K562 (cell line): Measurements from ENCODE around the gene FOXK2. TPM values are rescaled to one million over a fixed set of nuclear protein-coding genes. Genes with fewer than 3 reads are reported as not detected.
"Not testable (repeated sequence)": the region's sequence is repeated elsewhere in the genome, so short reads cannot be mapped to it uniquely, and the experiment has no call there.

Source experiments
- ATAC-seq: fragments of 200-7000 bp; cut with Tn5 transposase; 3 replicates; pipeline ENCODE4 v1.9.1; 2020; ENCODE audit warnings: moderate library complexity
- BruUV-seq: library from RNA; stranded (reverse); fragments of 400-500 nt; replicated peaks from 2 replicates; lab custom pipeline; 2021; lab: Mats Ljungman, UMichigan
- CTCF ChIA-PET: fragments of 300-600 bp; formaldehyde crosslinking; extraction: SDS; loops from one replicate; lab custom pipeline; 2021; ENCODE audit warnings: low intra/inter-chr PET ratio; lab: Yijun Ruan, JAX
- POLR2A ChIA-PET: fragments of 300-600, 350-650 bp; sonication (Branson Sonifier 250); formaldehyde crosslinking; extraction: SDS; loops from one replicate; lab custom pipeline; 2021; ENCODE audit warnings: antibody characterized with exemption, inconsistent platforms; lab: Yijun Ruan, JAX
- DNase-seq, 4 experiments: peaks; one replicate each; pipeline versions ENCODE4 v3.0.0 to v3.0.0-alpha.2; 2011 to 2018; ENCODE audit warnings: low spot score in 3 of 4, mixed read lengths in 3 of 4; ENCODE audit errors: extremely low read depth in 1 of 4
- FAIRE-seq: peaks from 2 replicates; lab custom pipeline; 2011; peaks lifted over from hg19 to GRCh38; lab: Jason Lieb, UNC
- H2AFZ ChIP-seq: 2 replicates; pipeline ENCODE4 v1.6.0; 2011; ENCODE audit warnings: low read depth, low read length, control low read depth, inconsistent platforms
- H3K27ac ChIP-seq: fragments of 200-600 bp; 3 replicates; pipeline ENCODE4 v1.8.0; 2011; ENCODE audit warnings: low read depth, mild to moderate bottlenecking, control low read depth, inconsistent platforms, low read length, moderate library complexity, mixed read lengths; ENCODE audit errors: extremely low read depth
- H3K27me3 ChIP-seq, 2 experiments: fragments of 300-600 bp in 1 of 2; 2 replicates in 1 of 2; 3 replicates in 1 of 2; pipeline versions ENCODE4 v1.6.0 to v1.8.0; 2011; ENCODE audit warnings: inconsistent platforms in 2 of 2, low read length in 2 of 2, mild to moderate bottlenecking in 1 of 2, mixed read lengths in 1 of 2, moderate library complexity in 1 of 2; ENCODE audit not compliant: control insufficient read depth in 2 of 2, insufficient read depth in 2 of 2
- H3K36me3 ChIP-seq: fragments of 300-600 bp; 3 replicates; pipeline ENCODE4 v1.8.0; 2011; ENCODE audit warnings: mild to moderate bottlenecking, low read length, inconsistent platforms; ENCODE audit not compliant: control insufficient read depth, insufficient read depth
- H3K4me1 ChIP-seq, 2 experiments: fragments of 200-600 bp in 1 of 2; replicated peaks in 1 of 2; 2 replicates in 1 of 2; 3 replicates in 1 of 2; pipeline versions ENCODE4 v1.5.1 to v1.8.0; 2011; ENCODE audit warnings: inconsistent platforms in 2 of 2, low read length in 2 of 2, mild to moderate bottlenecking in 1 of 2, mixed read lengths in 1 of 2, moderate library complexity in 1 of 2; ENCODE audit not compliant: control insufficient read depth in 2 of 2, insufficient read depth in 2 of 2
- H3K4me2 ChIP-seq: 2 replicates; pipeline ENCODE4 v1.6.1; 2011; ENCODE audit warnings: low read length, control low read depth, inconsistent platforms, mixed read lengths; ENCODE audit not compliant: insufficient read depth
- H3K4me3 ChIP-seq: fragments of 200-600 bp; sonication (generic), shearing (Covaris generic); 2 replicates; pipeline ENCODE4 v1.5.1; 2016; ENCODE audit warnings: control low read depth, inconsistent platforms
- H3K79me2 ChIP-seq: fragments of 200-600 bp; 3 replicates; pipeline ENCODE4 v1.8.0; 2011; ENCODE audit warnings: low read length, inconsistent platforms; ENCODE audit not compliant: control insufficient read depth, insufficient read depth
- H3K9ac ChIP-seq, 2 experiments: 2 replicates each; pipeline versions ENCODE4 v1.6.0 to v1.6.1; 2011; ENCODE audit warnings: low read depth in 2 of 2, low read length in 2 of 2, control low read depth in 1 of 2, inconsistent platforms in 1 of 2, mild to moderate bottlenecking in 1 of 2, mixed read lengths in 1 of 2; ENCODE audit not compliant: insufficient read depth in 1 of 2
- H3K9me1 ChIP-seq: one replicate; pipeline ENCODE4 v1.6.0; 2011; ENCODE audit warnings: inconsistent platforms, mild to moderate bottlenecking, low read length, moderate library complexity; ENCODE audit not compliant: control insufficient read depth, insufficient read depth
- H3K9me3 ChIP-seq: replicated peaks from 2 replicates; pipeline ENCODE4 v1.5.1; 2011; ENCODE audit warnings: low read depth, low read length, inconsistent platforms; ENCODE audit not compliant: control insufficient read depth, insufficient read depth
- H4K20me1 ChIP-seq: replicated peaks from 2 replicates; pipeline ENCODE4 v1.6.1; 2011; ENCODE audit warnings: low read length, inconsistent platforms, mixed read lengths; ENCODE audit not compliant: control insufficient read depth, insufficient read depth
- BCOR ChIP-seq: fragments of 450-650 bp; IDR thresholded peaks from 2 replicates; pipeline ENCODE4 v1.6.1; 2016
- CHCHD3 ChIP-seq: fragments of 250-450 bp; sonication (Bioruptor Pico); IDR thresholded peaks from 2 replicates; pipeline ENCODE4 v2.1.2; 2022; ENCODE audit warnings: mild to moderate bottlenecking
- HDAC8 ChIP-seq: fragments of 450-650 bp; IDR thresholded peaks from 2 replicates; pipeline ENCODE4 v1.6.1; 2016; ENCODE audit warnings: mild to moderate bottlenecking, missing genetic modification characterization, moderate library complexity, missing compliant biosample characterization
- KDM1A ChIP-seq, 2 experiments: fragments of 450-650 bp; IDR thresholded peaks; 2 replicates each; pipeline ENCODE4 v1.6.1; 2016; ENCODE audit warnings: mild to moderate bottlenecking in 2 of 2
- RBM25 ChIP-seq: fragments of 200-400 bp; formaldehyde crosslinking; IDR thresholded peaks from 2 replicates; pipeline ENCODE4 v1.6.1; 2018; ENCODE audit warnings: low read length, low read depth, moderate library complexity; ENCODE audit not compliant: severe bottlenecking
- ZNF121 ChIP-seq: sonication (generic); formaldehyde crosslinking; conservative IDR thresholded peaks from 2 replicates; pipeline ENCODE4 v1.8.0; 2022; ENCODE audit warnings: missing genetic modification reagents
- WGBS: fragments of 100-300 bp; shearing (Covaris generic); methylation state at CpG from one replicate; pipeline ENCODE4 v1.1.6; 2016; ENCODE audit warnings: low coverage, mixed read lengths; ENCODE audit not compliant: insufficient coverage; ENCODE audit errors: missing lambda C conversion rate; 5-methylcytosine and 5-hydroxymethylcytosine counted together
- in situ Hi-C: fragments of 300-500 bp; cut with MboI; formaldehyde crosslinking; loops from 4 replicates; pipeline ENCODE4 v1.15.0; 2018; ENCODE audit warnings: inconsistent platforms, mixed read lengths
- intact Hi-C: fragments of 100-400 bp; cut with micrococcal nuclease; formaldehyde crosslinking; loops from 2 replicates; pipeline ENCODE4 v1.14.2; 2022
- polyA plus RNA-seq, 8 experiments: library from polyadenylated mRNA; depleted of rRNA in 4 of 8; stranded (reverse) in 5 of 8; unstranded in 3 of 8; fragments of >200 nt; fragmentation: Nextera tagmentation in 2 of 8; fragmentation: Illumina TruSeq in 1 of 8; extraction: Ambion mirVana in 2 of 8; extraction: Trizol in 1 of 8; gene quantifications; 2 replicates each; pipeline versions ENCODE4 v1.2.1 to v1.2.3, GENCODE V29; 2011 to 2014; ENCODE audit warnings: inconsistent platforms in 1 of 8, missing spikeins in 1 of 8
- total RNA-seq, 7 experiments: library from RNA; depleted of rRNA in 6 of 7; stranded (reverse); fragments of >200 nt in 6 of 7; fragmentation: Illumina TruSeq in 2 of 7; extraction: Trizol in 2 of 7; gene quantifications; 2 replicates each; pipeline versions ENCODE4 v1.2.1 to v1.2.3, GENCODE V29; 2011 to 2021; ENCODE audit warnings: low replicate concordance in 1 of 7

Gene FOXK2
- total and polyA plus RNA-seq, 9 of the 15 experiments (the other 6 are each of a cell fraction or from before 2014, with no cell fraction given): 3.0 to 86.0 (median 44.1) TPM

- TF ChIP-seq CHCHD3 (CRISPR knock-in tag) (no peak), HDAC8 (no peak)
- TF ChIP-seq, all 486 proteins: peak for 0
- Histone ChIP-seq H3K79me2 (no peaks in the 10 kb centered on the region), H3K9ac (no peak overlapping the region), H3K9me3 (no peaks in the 10 kb centered on the region), H3K4me1 (peaks cover 0 to 10% of the 10 kb centered on the region in 2 experiments; a peak in 2 of 5 replicates), H3K9me1 (no peaks in the 10 kb centered on the region), H3K27ac (no peak overlapping the region), H2AFZ (no peak overlapping the region), H3K27me3 (no peaks in the 10 kb centered on the region), H3K4me3 (no peak overlapping the region), H3K36me3 (no peaks in the 10 kb centered on the region; the same call in 2 of the 3 replicates), H3K4me2 (no peak overlapping the region), H4K20me1 (no peaks in the 10 kb centered on the region)
- in situ Hi-C loops (no loop called here), intact Hi-C loops (no loop called here)
- DNase-seq: no peak
- BruUV-seq: no TSS peak
- POLR2A ChIA-PET: interaction anchor here (1.0 to 1.2 kb wide), 2 partner anchors 9 to 11 kb away, joined by 4 to 5 read pairs; partner anchors contain the start of gene FOXK2
- no peak for FAIRE-seq
- ATAC-seq: no peak
- WGBS: 48% methylated on average over 6 of the region's 7 CpGs
- CTCF ChIA-PET: no interaction called here
Observed at GRCh38 chr17:82507631-82508175, 11.8 kb upstream of the FOXK2 start.

GRCh38 chr17:82511642-82512041, 7.9 kb upstream of the FOXK2 start:
- intact Hi-C loops, H3K4me3 ChIP-seq, FAIRE-seq, in situ Hi-C loops, H3K9me3 ChIP-seq, H3K27me3 ChIP-seq, ATAC-seq, BruUV-seq, H3K4me2 ChIP-seq, DNase-seq, H3K36me3 ChIP-seq, CTCF ChIA-PET, H3K9ac ChIP-seq, H4K20me1 ChIP-seq, H3K4me1 ChIP-seq, H3K27ac ChIP-seq: not testable (repeated sequence)
- 61% methylated on average over 5 of the region's 5 CpGs for WGBS
- H2AFZ ChIP-seq: peak overlapping the region; percentile 56; the same call in 1 of the 2 replicates
- POLR2A ChIA-PET: interaction anchor here (0.5 to 0.7 kb wide), 2 partner anchors 331 to 1775 kb away, joined by 3 read pairs; no protein-coding TSS in a partner anchor
- TF ChIP-seq KDM1A (IDR thresholded peaks at IDR 0.05) (peak in 1 of 2 experiments; percentile 29; a peak in 2 of 4 replicates), BCOR (peak; percentile 56), ZNF121 (CRISPR knock-in tag) (peak; percentile 93), RBM25 (peak; percentile 20)
- TF ChIP-seq, all 486 proteins: peak for 4; not testable (repeated sequence) for 482
- not testable (repeated sequence) for H3K79me2 ChIP-seq, H3K9me1 ChIP-seq
